ENCODE results near the gene NUMB.
A peak's percentile ranks its signal among the peaks of the same experiment; 100 is the strongest.

NUMB gene

GRCh38 chr14:73244541-73245290 is 213.6 kb downstream of the NUMB start:
- Histone ChIP-seq H3K9me3 (ENCODE audit: control insufficient read depth in 2 of 2, low read length in 2 of 2) (no peaks in the 10 kb centered on the region), H3K27me3 (ENCODE audit: control insufficient read depth in 2 of 2, insufficient read depth in 2 of 2, low read length in 2 of 2) (peaks cover 0 to 4% of the 10 kb centered on the region in 2 donors), H3K4me1 (ENCODE audit: control insufficient read depth in 2 of 2, insufficient read depth in 2 of 2, low read length in 2 of 2) (peaks cover 6 to 11% of the 10 kb centered on the region in 2 donors), H3K4me3 (ENCODE audit: low read length in 2 of 2) (no peak overlapping the region), H3K9ac (ENCODE audit: low read depth in 1 of 2, low read length in 2 of 2) (no peak overlapping the region), H3K27ac (ENCODE audit: low read depth in 2 of 2, low read length in 2 of 2) (no peak overlapping the region), H3K36me3 (ENCODE audit: control insufficient read depth in 2 of 2, insufficient read depth in 2 of 2, low read length in 2 of 2) (no peaks in the 10 kb centered on the region)

- Histone ChIP-seq H3K27me3 (ENCODE audit: control insufficient read depth in 2 of 2, insufficient read depth in 2 of 2, low read length in 2 of 2) (peaks cover 4 to 9% of the 10 kb centered on the region in 2 donors), H3K36me3 (ENCODE audit: control insufficient read depth in 2 of 2, insufficient read depth in 2 of 2, low read length in 2 of 2) (no peaks in the 10 kb centered on the region), H3K4me3 (ENCODE audit: low read length in 2 of 2) (no peak overlapping the region), H3K9me3 (ENCODE audit: control insufficient read depth in 2 of 2, low read length in 2 of 2) (no peaks in the 10 kb centered on the region), H3K4me1 (ENCODE audit: control insufficient read depth in 2 of 2, insufficient read depth in 2 of 2, low read length in 2 of 2) (peaks cover 11 to 15% of the 10 kb centered on the region in 2 donors), H3K27ac (ENCODE audit: low read depth in 2 of 2, low read length in 2 of 2) (no peak overlapping the region), H3K9ac (ENCODE audit: low read depth in 1 of 2, low read length in 2 of 2) (no peak overlapping the region)
Measured at GRCh38 chr14:73243748-73244147, 214.6 kb downstream of the NUMB start.

- Histone ChIP-seq H3K27me3 (ENCODE audit: control insufficient read depth in 2 of 2, insufficient read depth in 2 of 2, low read length in 2 of 2) (peaks cover 8 to 13% of the 10 kb centered on the region in 2 donors), H3K27ac (ENCODE audit: low read depth in 2 of 2, low read length in 2 of 2) (no peak overlapping the region)
Measured at GRCh38 chr14:73243341-73243740, 215.0 kb downstream of the NUMB start.

GRCh38 chr14:73242357-73242901 is 215.9 kb downstream of the NUMB start:
- no peaks in the 10 kb centered on the region for H3K9me3 ChIP-seq (ENCODE audit: control insufficient read depth in 2 of 2, low read length in 2 of 2)
- H3K4me1 ChIP-seq (ENCODE audit: control insufficient read depth in 2 of 2, insufficient read depth in 2 of 2, low read length in 2 of 2), result peaks cover 22 to 27% of the 10 kb centered on the region in 2 donors
- H3K36me3 ChIP-seq (ENCODE audit: control insufficient read depth in 2 of 2, insufficient read depth in 2 of 2, low read length in 2 of 2), result no peaks in the 10 kb centered on the region
- H3K27ac ChIP-seq (ENCODE audit: low read depth in 2 of 2, low read length in 2 of 2), result peak overlapping the region in 1 of 2 donors; percentile 32
- no peak overlapping the region for H3K9ac ChIP-seq (ENCODE audit: low read depth in 1 of 2, low read length in 2 of 2)
- peak overlapping the region in 1 of 2 donors; percentile 45 for H3K4me3 ChIP-seq (ENCODE audit: low read length in 2 of 2)
- H3K27me3 ChIP-seq (ENCODE audit: control insufficient read depth in 2 of 2, insufficient read depth in 2 of 2, low read length in 2 of 2), result peaks cover 11 to 15% of the 10 kb centered on the region in 2 donors

More at GRCh38 chr14:73243341-73243740, 215.0 kb downstream of the NUMB start:
- Histone ChIP-seq H3K9me3 (ENCODE audit: control insufficient read depth in 2 of 2, low read length in 2 of 2) (no peaks in the 10 kb centered on the region), H3K4me1 (ENCODE audit: control insufficient read depth in 2 of 2, insufficient read depth in 2 of 2, low read length in 2 of 2) (peaks cover 15 to 20% of the 10 kb centered on the region in 2 donors), H3K36me3 (ENCODE audit: control insufficient read depth in 2 of 2, insufficient read depth in 2 of 2, low read length in 2 of 2) (no peaks in the 10 kb centered on the region), H3K9ac (ENCODE audit: low read depth in 1 of 2, low read length in 2 of 2) (no peak overlapping the region), H3K4me3 (ENCODE audit: low read length in 2 of 2) (no peak overlapping the region)

- peak overlapping the region in 1 of 2 donors; percentile 32 for H3K27ac ChIP-seq (ENCODE audit: low read depth in 2 of 2, low read length in 2 of 2)
- peaks cover 26 to 32% of the 10 kb centered on the region in 2 donors for H3K4me1 ChIP-seq (ENCODE audit: control insufficient read depth in 2 of 2, insufficient read depth in 2 of 2, low read length in 2 of 2)
- H3K9ac ChIP-seq (ENCODE audit: low read depth in 1 of 2, low read length in 2 of 2), result no peak overlapping the region
- H3K9me3 ChIP-seq (ENCODE audit: control insufficient read depth in 2 of 2, low read length in 2 of 2), result no peaks in the 10 kb centered on the region
- no peaks in the 10 kb centered on the region for H3K36me3 ChIP-seq (ENCODE audit: control insufficient read depth in 2 of 2, insufficient read depth in 2 of 2, low read length in 2 of 2)
- peaks cover 11 to 19% of the 10 kb centered on the region in 2 donors for H3K27me3 ChIP-seq (ENCODE audit: control insufficient read depth in 2 of 2, insufficient read depth in 2 of 2, low read length in 2 of 2)
- no peak overlapping the region for H3K4me3 ChIP-seq (ENCODE audit: low read length in 2 of 2)
Measured at GRCh38 chr14:73241481-73242165, 216.7 kb downstream of the NUMB start.

GRCh38 chr14:73240816-73241480 is 217.4 kb downstream of the NUMB start:
- H3K9me3 ChIP-seq (ENCODE audit: control insufficient read depth in 2 of 2, low read length in 2 of 2), result no peaks in the 10 kb centered on the region
- no peaks in the 10 kb centered on the region for H3K36me3 ChIP-seq (ENCODE audit: control insufficient read depth in 2 of 2, insufficient read depth in 2 of 2, low read length in 2 of 2)
- H3K9ac ChIP-seq (ENCODE audit: low read depth in 1 of 2, low read length in 2 of 2), result no peak overlapping the region
- no peak overlapping the region for H3K4me3 ChIP-seq (ENCODE audit: low read length in 2 of 2)
- peaks cover 11 to 19% of the 10 kb centered on the region in 2 donors for H3K27me3 ChIP-seq (ENCODE audit: control insufficient read depth in 2 of 2, insufficient read depth in 2 of 2, low read length in 2 of 2)
- peaks cover 26 to 32% of the 10 kb centered on the region in 2 donors for H3K4me1 ChIP-seq (ENCODE audit: control insufficient read depth in 2 of 2, insufficient read depth in 2 of 2, low read length in 2 of 2)
- no peak overlapping the region for H3K27ac ChIP-seq (ENCODE audit: low read depth in 2 of 2, low read length in 2 of 2)

- Histone ChIP-seq H3K27me3 (ENCODE audit: control insufficient read depth in 2 of 2, insufficient read depth in 2 of 2, low read length in 2 of 2) (peaks cover 12 to 24% of the 10 kb centered on the region in 2 donors), H3K4me3 (ENCODE audit: low read length in 2 of 2) (peak overlapping the region in 1 of 2 donors; percentile 15), H3K27ac (ENCODE audit: low read depth in 2 of 2, low read length in 2 of 2) (no peak overlapping the region), H3K36me3 (ENCODE audit: control insufficient read depth in 2 of 2, insufficient read depth in 2 of 2, low read length in 2 of 2) (no peaks in the 10 kb centered on the region), H3K9ac (ENCODE audit: low read depth in 1 of 2, low read length in 2 of 2) (no peak overlapping the region), H3K9me3 (ENCODE audit: control insufficient read depth in 2 of 2, low read length in 2 of 2) (no peaks in the 10 kb centered on the region), H3K4me1 (ENCODE audit: control insufficient read depth in 2 of 2, insufficient read depth in 2 of 2, low read length in 2 of 2) (peaks cover 29 to 34% of the 10 kb centered on the region in 2 donors)
Measured at GRCh38 chr14:73239393-73240241, 218.7 kb downstream of the NUMB start.

GRCh38 chr14:73238941-73239340 is 219.4 kb downstream of the NUMB start:
- Histone ChIP-seq H3K36me3 (ENCODE audit: control insufficient read depth in 2 of 2, insufficient read depth in 2 of 2, low read length in 2 of 2) (no peaks in the 10 kb centered on the region), H3K9me3 (ENCODE audit: control insufficient read depth in 2 of 2, low read length in 2 of 2) (no peaks in the 10 kb centered on the region), H3K27ac (ENCODE audit: low read depth in 2 of 2, low read length in 2 of 2) (no peak overlapping the region), H3K9ac (ENCODE audit: low read depth in 1 of 2, low read length in 2 of 2) (no peak overlapping the region), H3K4me3 (ENCODE audit: low read length in 2 of 2) (peak overlapping the region; percentile 6 to 23), H3K4me1 (ENCODE audit: control insufficient read depth in 2 of 2, insufficient read depth in 2 of 2, low read length in 2 of 2) (peaks cover 29 to 34% of the 10 kb centered on the region in 2 donors), H3K27me3 (ENCODE audit: control insufficient read depth in 2 of 2, insufficient read depth in 2 of 2, low read length in 2 of 2) (peaks cover 15 to 25% of the 10 kb centered on the region in 2 donors)

GRCh38 chr14:73238424-73238852 is 219.9 kb downstream of the NUMB start:
- Histone ChIP-seq H3K4me1 (ENCODE audit: control insufficient read depth in 2 of 2, insufficient read depth in 2 of 2, low read length in 2 of 2) (peaks cover 29 to 34% of the 10 kb centered on the region in 2 donors), H3K9ac (ENCODE audit: low read depth in 1 of 2, low read length in 2 of 2) (peak overlapping the region; percentile 15 to 45), H3K4me3 (ENCODE audit: low read length in 2 of 2) (peak overlapping the region; percentile 56 to 59), H3K9me3 (ENCODE audit: control insufficient read depth in 2 of 2, low read length in 2 of 2) (no peaks in the 10 kb centered on the region), H3K27me3 (ENCODE audit: control insufficient read depth in 2 of 2, insufficient read depth in 2 of 2, low read length in 2 of 2) (peaks cover 15 to 29% of the 10 kb centered on the region in 2 donors), H3K27ac (ENCODE audit: low read depth in 2 of 2, low read length in 2 of 2) (peak overlapping the region in 1 of 2 donors; percentile 24), H3K36me3 (ENCODE audit: control insufficient read depth in 2 of 2, insufficient read depth in 2 of 2, low read length in 2 of 2) (no peaks in the 10 kb centered on the region)

Measured in mucosa of rectum (tissue), 2 donors.